C4-2B (cell line): ENCODE data around the gene ANLN.

Experiments used
- CTCF ChIP-seq: fragments of 450-650 bp; conservative IDR thresholded peaks from 2 replicates; pipeline ENCODE4 v1.5.1; 2017; ENCODE audit warnings: mild to moderate bottlenecking
- ZFX ChIP-seq: fragments of 450-650 bp; IDR thresholded peaks from 2 replicates; pipeline ENCODE4 v1.6.1; 2017

GRCh38 chr7:36497775-36498174 lies 108.1 kb downstream of the ANLN start:
- no peak for TF ChIP-seq CTCF
- no peak for TF ChIP-seq ZFX
